OCI-LY3 (cell line): ENCODE results near the gene EIF4E.

Experiments
- CTCF ChIP-seq: fragments of 200-600, 300-600 bp; sonication (generic); IDR thresholded peaks from 2 replicates; pipeline ENCODE4 v1.5.1; 2014; ENCODE audit warnings: antibody characterized with exemption, low read length, low read depth
- EZH2phosphoT487 ChIP-seq: fragments of 200-600 bp; shearing (Covaris generic); IDR thresholded peaks from 2 replicates; pipeline ENCODE4 v1.6.1; 2018; ENCODE audit warnings: antibody characterized with exemption, mixed run types, low read depth

GRCh38 chr4:98950925-98951324 lies 22.0 kb upstream of the EIF4E start:
- TF ChIP-seq CTCF (no peak), EZH2phosphoT487 (no peak)
